ENCODE data around the gene CCL3.

GRCh38 chr17:36059406-36059805 lies 30.5 kb downstream of the CCL3 start:
- no peak for TF ChIP-seq EGR1 (IDR thresholded peaks at IDR 0.05)
- no peak for TF ChIP-seq ZBTB7A (IDR thresholded peaks at IDR 0.05; ENCODE audit: low read depth)
- no peak for TF ChIP-seq MAX (IDR thresholded peaks at IDR 0.05)
- no peak for TF ChIP-seq YY1 (IDR thresholded peaks at IDR 0.05; ENCODE audit: low read depth)
- no peak for TF ChIP-seq CREB1 (IDR thresholded peaks at IDR 0.05; ENCODE audit: low read depth)
- no peak for TF ChIP-seq TAF1 (IDR thresholded peaks at IDR 0.05; ENCODE audit: low read depth)
- TF ChIP-seq REST (IDR thresholded peaks at IDR 0.05; ENCODE audit: low read depth) = no peak
- TF ChIP-seq RAD21 (IDR thresholded peaks at IDR 0.05; ENCODE audit: low read depth) = no peak
- TF ChIP-seq TCF12 (IDR thresholded peaks at IDR 0.05; ENCODE audit: low read depth) = no peak
- no peak for TF ChIP-seq CEBPB (IDR thresholded peaks at IDR 0.05)
- no peak for TF ChIP-seq TEAD4 (IDR thresholded peaks at IDR 0.05)
